ENCODE measurements around the gene CDK5.

CDK5 gene

DNA sequence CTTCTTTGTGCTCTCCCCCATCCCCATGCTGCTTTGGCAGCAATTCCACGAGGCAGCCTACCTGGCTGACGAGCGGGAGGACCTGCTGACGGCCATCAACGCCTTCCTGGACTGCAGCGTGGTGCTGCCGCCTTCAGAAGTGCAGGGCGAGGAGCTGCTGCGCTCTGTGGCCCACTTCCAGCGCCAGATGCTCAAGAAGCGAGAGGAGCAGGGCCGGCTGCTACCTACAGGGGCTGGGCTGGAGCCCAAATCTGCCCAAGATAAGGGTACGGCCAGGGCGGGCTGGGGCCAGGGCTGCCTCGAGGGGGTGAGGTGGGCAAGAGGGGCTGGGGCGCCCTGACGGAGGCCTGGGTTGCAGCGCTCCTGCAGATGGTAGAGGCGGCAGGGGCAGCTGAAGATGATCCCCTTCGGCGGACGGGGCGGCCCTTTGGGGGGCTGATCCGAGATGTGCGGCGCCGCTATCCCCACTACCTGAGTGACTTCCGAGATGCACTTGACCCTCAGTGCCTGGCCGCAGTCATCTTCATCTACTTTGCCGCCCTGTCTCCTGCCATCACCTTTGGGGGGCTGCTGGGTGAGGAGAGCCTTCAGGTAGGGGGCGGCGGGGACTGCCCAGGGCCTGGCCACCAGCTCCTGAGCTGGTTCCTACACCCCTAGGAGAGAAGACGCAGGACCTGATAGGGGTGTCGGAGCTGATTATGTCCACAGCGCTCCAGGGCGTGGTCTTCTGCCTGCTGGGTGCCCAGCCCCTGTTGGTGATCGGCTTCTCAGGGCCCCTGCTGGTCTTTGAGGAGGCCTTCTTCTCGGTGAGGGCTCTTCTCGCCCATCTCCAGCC lies 13.6 kb upstream of the CDK5 start:
- no peak for DNase-seq

DNA sequence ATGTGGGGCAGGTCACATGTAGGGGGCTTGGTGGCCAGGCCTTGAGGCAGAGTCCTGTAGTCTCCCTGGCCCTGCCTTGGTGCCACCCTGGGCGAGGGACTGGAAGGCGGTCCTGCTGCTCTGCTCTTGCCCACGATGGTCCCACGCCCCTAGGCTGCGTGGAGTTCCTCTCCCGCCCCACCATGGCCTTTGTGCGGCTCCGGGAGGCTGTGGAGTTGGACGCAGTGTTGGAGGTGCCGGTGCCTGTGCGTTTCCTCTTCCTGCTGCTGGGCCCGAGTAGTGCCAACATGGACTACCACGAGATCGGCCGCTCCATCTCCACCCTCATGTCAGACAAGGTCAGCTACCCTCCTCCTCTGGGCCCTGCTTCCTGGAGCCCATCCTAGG lies 12.9 kb upstream of the CDK5 start:
- DNase-seq, result no peak

- DNase-seq, result no peak
Observed at GRCh38 chr7:151069841-151070573, 12.3 kb upstream of the CDK5 start.

- DNase-seq, result no peak
Observed at GRCh38 chr7:151068069-151068773, 10.5 kb upstream of the CDK5 start.

DNA sequence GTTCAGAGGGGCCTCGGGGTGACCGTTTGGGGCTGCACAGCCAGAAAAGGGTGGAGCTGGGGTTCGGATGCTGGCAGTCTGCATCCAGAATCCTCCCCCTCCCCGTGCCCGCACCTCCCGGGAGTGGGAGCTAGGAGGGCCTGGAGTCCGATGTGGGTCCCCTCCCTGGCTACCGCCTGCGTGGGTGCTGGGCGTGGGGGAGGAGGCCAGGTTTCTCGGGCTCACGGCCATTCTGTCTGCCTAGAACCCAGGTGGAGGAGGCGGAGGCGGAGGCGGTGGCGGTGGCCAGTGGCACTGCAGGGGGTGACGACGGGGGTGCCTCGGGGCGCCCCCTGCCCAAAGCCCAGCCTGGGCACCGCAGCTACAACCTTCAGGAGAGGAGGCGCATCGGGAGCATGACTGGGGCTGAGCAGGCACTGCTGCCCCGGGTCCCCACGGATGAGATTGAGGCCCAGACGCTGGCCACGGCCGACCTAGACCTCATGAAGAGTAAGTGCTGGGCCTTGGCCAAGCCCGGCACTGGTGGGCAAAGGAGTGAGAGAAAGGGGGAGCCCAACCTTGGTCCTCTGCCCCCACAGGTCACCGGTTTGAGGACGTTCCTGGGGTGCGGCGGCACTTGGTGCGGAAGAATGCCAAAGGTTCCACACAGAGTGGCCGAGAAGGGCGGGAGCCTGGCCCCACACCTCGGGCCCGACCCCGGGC lies 8.7 kb upstream of the CDK5 start:
- no peak for DNase-seq

GRCh38 chr7:151065516-151065915 lies 7.8 kb upstream of the CDK5 start:
- no peak for DNase-seq

DNA sequence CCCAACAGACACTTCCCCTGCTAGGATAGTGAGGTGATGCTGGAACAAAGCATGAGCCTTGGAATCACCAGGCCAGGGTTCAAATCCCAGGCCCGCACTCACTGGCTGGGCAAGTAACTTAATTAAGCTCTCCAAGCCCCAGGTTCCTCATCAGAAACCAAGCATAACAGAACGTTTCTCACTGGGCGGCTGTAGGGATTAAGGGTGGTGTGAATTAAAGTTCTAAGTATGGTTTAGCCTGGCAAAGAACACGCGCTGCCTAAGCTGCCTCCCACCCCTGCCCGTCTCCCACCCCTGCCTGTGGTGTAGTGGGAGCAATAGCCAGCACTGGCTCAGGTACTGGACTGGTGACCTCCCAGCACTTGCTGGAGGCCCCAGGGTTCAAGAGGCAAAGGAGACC lies 7.3 kb upstream of the CDK5 start:
- DNase-seq, result no peak

GRCh38 chr7:151064454-151064853 lies 6.8 kb upstream of the CDK5 start:
- no peak for DNase-seq

- DNase-seq, result no peak
Observed at GRCh38 chr7:151063212-151063561, 5.5 kb upstream of the CDK5 start.

- DNase-seq, result no peak
Observed at GRCh38 chr7:151062399-151063211, 4.9 kb upstream of the CDK5 start.

GRCh38 chr7:151062111-151062398 lies 4.4 kb upstream of the CDK5 start:
- no peak for DNase-seq

DNA sequence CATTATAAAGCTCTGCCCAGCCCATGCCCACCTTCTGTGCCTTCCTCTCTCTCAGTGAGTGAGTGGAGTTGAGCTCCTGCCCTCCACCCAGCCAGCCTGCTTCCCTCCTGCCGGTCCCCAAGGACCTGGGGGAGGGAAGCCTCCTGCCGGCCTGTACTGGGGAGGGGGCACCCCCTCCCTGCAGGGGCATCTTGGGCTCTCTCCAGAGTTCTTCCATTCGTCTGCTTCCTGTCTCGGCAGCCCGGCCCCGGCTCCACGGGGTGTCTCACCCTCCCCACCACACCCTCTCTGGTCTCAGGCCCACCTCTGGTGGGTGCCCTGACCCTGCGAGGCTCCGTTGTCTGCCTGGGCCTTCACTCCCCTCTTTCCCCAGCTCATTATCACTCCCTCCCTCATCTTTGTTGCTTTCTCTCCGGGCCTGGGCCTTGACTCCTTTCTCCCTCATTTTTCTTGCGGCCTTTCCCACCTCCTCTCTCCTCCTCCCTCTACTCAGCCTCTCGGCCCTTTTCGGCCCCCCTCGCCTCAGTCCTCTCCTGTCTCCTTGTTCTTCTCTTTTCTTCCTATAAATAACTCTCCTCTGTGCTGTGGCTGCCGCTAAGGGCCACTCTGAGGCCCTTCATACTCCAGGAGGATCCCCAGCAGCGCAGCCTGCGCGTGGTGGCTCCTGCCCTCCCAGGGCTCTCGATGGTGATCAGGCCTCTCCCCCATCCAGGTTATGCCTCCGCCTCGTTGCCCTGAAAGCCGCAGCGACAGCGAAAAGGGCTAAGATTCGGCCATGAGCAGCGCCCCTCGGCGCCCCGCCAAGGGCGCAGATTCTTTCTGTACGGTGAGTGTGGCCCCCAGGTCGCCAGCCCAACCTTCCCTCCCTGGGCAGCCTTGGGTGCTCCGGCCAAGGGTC lies 3.8 kb upstream of the CDK5 start:
- no peak for DNase-seq

DNA sequence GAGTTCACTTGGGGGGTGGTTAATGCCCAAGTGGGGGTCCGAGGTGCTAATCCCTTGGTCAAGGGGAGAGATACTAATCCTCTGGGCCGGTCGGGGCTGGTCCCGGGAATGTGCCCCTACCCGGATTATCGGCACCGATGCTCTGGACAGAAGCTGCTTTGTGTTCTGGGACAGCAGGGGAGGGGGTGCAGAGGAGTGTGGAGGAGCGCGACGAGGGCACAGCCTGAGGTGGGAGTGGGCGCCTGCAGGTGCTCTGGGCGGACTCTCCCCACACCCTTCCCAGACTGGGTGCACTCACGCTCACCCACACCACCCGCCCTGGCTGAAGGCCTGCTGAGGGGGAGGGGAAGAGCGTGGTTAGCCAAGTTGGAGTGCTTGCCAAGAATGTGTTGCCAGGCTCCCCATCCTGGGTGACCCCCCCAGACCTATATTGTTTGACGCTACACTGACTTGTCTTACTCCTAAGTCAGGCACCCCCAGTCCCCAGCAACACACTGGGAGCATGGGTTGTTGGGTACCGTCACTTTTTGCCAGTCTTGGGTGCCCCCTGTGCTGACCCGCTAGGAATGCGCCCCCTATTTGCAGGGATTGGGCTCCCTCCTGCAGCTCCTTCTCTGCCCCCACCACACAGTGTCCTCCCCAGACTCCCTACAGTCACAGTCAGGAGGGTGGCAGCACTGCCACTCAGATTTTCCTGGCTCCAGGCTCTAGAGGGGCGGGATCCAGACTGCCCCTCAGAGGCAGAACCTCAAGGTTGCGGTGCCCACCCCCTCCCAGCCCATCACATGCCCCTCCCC lies 2.9 kb upstream of the CDK5 start:
- DNase-seq, result peak; percentile 11

GRCh38 chr7:151060113-151060415 lies 2.4 kb upstream of the CDK5 start:
- DNase-seq, result no peak

DNA sequence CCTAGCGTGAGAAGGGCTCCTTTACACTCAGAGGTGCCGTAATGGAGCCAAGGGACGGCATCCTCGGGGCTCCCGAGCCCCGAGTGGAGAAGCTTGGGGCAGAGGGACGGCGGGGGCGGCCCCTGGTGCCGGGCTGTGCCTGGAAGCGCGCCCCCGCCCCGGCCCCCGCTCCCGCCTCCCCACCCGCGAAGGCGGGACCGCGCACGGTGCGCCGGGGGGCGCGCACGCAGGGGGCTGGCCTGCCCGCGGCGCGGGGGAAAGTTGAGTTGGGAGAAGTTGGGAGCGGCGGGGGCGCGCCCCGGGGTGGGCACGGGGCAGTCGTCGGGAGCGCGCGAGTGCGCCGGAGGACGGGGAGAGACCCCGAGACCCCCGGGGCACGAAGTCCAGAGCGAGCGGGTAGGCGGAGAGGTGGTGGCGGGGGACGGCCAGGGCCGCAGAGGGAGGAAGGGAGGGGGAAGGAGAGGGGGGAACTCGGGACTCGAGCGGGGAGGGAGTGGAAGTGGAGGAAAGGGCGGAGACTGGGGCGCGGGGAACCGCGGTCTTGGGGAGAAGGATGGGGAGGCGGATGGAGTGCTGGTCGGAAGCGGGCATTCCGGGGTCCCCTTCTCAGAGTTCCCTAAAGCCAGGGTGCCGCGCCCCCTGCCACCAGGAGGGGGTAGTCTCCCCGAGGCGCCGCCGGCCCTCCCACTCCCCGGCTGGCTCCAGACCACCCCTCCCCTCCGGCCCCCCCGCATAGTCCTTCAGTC lies 1.8 kb upstream of the CDK5 start, which contains the start of gene SLC4A2:
Gene SLC4A2 (plus strand): TSS at position 223 of the 746 bp plus-strand sequence. CDS start 2,399 bp downstream, outside the sequence.
- DNase-seq, result peak; percentile 71

GRCh38 chr7:151058781-151059366 lies 1.2 kb upstream of the CDK5 start:
- DNase-seq, result peak; percentile 20

DNA sequence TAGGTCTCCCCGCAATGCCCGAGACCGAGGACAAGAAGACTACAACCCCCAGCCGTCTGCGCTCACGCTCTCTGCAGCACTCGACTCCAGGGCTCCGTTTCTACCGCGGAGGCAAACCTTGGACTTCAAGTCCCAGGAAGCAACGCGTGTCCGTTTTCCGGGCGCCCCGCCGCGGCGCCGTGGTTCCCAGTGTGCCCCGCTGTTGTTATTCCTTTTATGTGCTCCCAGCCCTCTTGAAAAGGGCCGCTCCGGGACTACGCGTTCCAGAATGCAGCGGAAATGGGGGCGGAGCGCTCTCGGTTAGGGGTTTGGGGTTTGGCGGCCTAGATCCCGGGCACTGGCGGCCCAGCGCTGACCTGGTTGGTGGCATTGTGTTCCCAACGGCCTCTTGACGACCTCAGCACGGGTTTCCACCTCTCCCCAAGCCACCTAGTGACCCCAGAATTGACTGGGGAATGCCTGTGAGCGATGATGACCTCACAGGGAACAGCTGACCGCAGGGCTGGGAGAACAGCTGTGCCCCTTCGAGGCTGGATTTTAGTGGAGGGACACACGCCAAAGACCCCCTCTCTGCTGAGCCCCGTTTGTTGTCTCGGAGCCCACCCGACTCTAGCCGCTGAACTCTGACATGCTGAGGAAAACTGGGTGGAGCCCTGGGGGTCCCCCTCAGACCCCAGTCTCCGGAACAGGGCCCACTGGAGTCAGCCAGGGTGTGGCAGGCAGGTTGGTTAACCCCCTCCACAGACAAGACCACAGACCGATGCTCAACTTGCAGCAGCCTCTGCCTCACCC lies 488 bp upstream of the CDK5 start:
- peak; percentile 99 for DNase-seq

GRCh38 chr7:151056666-151057505 lies 811 bp downstream of the CDK5 start:
- no peak for DNase-seq
